Smooth muscle cell of trachea (primary cell): ENCODE measurements around the gene MCTP1. TPM values are rescaled to one million over a fixed set of nuclear protein-coding genes. Genes with fewer than 3 reads are reported as not detected.

Experiments used
- total RNA-seq: library from RNA; depleted of rRNA; stranded (reverse); fragments of >200 nt; gene quantifications from 2 replicates; pipeline ENCODE4 v1.2.1, GENCODE V29; 2014

Gene MCTP1
- 4.8 and 15.7 TPM in 2 replicates for total RNA-seq

DNA sequence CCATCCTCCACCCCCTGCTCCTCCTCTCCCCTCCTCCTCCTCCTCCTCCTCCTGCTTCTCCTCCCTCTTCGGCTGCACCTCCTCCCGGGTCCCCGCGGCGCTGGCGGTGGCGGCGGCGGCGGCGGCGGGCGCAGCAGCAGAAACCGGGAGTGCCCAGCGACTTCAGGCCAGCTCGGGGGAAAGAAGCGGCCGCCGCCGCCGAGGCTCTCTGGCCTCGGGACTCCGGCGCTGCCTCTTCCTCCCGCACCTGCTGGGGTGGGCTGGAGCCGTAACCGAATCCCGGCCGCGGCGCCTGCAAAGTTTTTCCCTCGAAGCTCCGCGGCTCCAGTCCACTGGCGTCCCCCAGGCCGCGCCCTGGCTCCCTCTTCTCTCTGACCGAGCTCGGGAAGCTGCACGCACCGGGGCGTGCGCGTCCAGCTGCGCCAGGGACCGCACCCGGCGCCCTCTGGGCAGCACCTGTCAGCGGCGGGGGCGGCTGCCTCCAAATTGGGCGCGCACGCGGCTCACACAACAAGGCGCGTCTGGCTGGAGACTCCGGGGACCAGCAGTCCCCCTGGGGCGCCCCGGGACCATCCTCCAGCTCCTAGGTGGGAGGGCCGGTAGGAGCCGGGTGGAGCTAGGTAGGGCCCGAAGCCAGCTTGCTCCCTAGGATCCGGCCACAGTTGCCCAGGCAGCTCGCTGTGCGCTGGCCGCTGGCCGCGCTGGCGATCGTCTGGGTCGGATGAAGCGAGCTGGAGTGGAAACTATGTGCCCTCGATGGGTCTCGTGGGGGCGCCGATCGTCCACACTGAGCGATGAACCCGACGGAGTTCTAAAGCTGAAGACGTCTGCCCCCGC lies at the start of gene MCTP1:
Gene MCTP1, minus strand, starts transcription at position 523 of the 837 bp plus-strand sequence.

Other genes with a start within 250 kb of the MCTP1 start
- gene FAM81B, start 106.3 kb upstream of the MCTP1 start, total RNA-seq, result not detected in 2 replicates